EL (cell line): ENCODE data around the gene TGIF2LX.
"Not testable (repeated sequence)": the region's sequence is repeated elsewhere in the genome, so short reads cannot be mapped to it uniquely, and the experiment has no call there.

Source experiments
- DNase-seq: peaks from one replicate; pipeline ENCODE4 v3.0.0-alpha.2; 2016

TGIF2LX gene

GRCh38 chrX:89921665-89922064, at the start of gene TGIF2LX:
Gene TGIF2LX (plus strand): TSS chrX:89921908. CDS start chrX:89922086, 178 bp downstream.
- DNase-seq: not testable (repeated sequence)

GRCh38 chrX:89922338-89922934, 728 bp downstream of the TGIF2LX start:
- not testable (repeated sequence) for DNase-seq

- not testable (repeated sequence) for DNase-seq
These were observed 21.4 kb downstream of the TGIF2LX start for GRCh38 chrX:89943077-89943476.

GRCh38 chrX:89965588-89965987, 43.9 kb downstream of the TGIF2LX start:
- DNase-seq: not testable (repeated sequence)
